GM18511 (cell line): ENCODE results near the gene SMC1B.
"Not testable (repeated sequence)": the region's sequence is repeated elsewhere in the genome, so short reads cannot be mapped to it uniquely, and the experiment has no call there.

ENCODE experiments used
- ATAC-seq: cut with Tn5 transposase; IDR thresholded peaks from one replicate; pipeline ENCODE4 v1.9.1; 2021; ENCODE audit warnings: mild to moderate bottlenecking, moderate library complexity; ENCODE audit not compliant: unreplicated experiment

Gene SMC1B

GRCh38 chr22:45446216-45446615, 32.8 kb upstream of the SMC1B start:
- no peak for ATAC-seq

DNA sequence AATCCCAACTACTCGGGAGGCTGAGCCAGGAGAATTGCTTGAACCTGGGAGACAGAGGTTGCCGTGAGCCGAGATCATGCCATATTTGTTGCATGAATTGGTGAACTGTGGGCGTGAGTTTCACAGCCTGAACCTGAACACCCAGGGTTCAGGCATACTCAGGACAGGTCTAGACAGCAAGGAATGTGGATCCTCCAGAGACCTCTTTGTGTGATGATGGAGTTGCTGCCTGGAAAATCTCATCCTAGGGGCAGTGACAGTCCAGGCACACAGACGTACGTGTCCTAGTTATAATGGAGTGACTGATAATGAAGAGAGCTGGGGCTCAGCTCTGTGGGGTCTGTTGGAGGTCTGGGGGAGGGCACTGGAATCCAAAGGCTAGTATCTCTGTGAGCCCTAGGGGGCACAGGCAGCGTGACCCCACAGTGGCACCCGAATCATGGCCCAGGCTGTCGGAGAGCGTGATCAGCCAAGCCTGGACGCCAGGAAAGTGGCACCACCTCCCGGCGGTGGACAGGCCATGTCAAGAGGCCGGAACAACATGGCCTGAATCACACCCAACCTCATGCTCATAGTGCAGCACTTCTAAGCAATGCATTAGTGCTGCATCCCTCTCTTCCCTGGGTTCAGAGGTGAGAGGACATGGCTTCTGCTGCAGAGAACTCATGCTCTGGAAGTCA, 31.8 kb upstream of the SMC1B start:
- ATAC-seq: no peak

DNA sequence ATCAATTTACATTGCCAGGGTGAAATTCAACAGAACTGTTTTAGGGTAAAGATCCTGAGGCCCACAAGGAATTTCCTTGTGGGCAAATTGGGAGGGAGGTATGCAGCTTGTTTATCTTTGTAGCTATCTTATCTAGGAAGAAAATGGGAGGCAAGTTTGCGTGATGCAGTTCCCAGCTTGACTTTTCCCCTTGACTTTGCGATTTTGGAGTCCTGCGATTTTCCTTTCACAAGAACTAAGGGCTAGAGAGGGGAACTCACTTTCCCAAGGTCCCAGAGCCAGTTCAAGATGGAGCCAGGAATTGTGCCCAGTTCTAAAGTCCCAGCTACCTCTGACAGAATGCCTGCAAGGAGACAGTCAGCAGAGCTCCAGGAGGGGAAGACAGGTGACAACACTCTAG, 30.8 kb upstream of the SMC1B start:
- no peak for ATAC-seq

DNA sequence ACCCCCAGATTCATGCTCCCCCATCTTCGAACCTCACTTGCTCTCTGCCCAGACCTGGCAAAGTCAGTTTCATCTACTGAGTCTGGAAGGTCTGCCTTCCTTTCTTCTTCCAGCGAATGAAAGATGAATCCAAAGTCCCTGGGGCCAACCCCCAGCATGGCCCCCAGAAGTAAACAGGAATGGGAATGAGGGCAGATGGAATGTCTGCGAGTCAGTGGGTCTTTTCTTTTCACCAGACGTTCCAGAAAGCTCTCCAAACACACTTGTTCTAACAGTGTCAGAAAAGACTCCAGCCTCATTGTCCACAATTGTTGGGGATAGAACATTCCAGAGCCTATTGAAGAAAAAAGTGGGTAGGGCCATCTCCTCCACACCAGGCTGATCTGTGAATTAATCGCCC, 28.7 kb upstream of the SMC1B start:
- ATAC-seq: no peak

GRCh38 chr22:45441138-45441537, 27.7 kb upstream of the SMC1B start:
- no peak for ATAC-seq

- not testable (repeated sequence) for ATAC-seq
These were observed 27.3 kb upstream of the SMC1B start for GRCh38 chr22:45440688-45441087.

GRCh38 chr22:45438336-45438735, 24.9 kb upstream of the SMC1B start:
- ATAC-seq: no peak

GRCh38 chr22:45436871-45437517, 23.6 kb upstream of the SMC1B start:
- ATAC-seq: not testable (repeated sequence)

DNA sequence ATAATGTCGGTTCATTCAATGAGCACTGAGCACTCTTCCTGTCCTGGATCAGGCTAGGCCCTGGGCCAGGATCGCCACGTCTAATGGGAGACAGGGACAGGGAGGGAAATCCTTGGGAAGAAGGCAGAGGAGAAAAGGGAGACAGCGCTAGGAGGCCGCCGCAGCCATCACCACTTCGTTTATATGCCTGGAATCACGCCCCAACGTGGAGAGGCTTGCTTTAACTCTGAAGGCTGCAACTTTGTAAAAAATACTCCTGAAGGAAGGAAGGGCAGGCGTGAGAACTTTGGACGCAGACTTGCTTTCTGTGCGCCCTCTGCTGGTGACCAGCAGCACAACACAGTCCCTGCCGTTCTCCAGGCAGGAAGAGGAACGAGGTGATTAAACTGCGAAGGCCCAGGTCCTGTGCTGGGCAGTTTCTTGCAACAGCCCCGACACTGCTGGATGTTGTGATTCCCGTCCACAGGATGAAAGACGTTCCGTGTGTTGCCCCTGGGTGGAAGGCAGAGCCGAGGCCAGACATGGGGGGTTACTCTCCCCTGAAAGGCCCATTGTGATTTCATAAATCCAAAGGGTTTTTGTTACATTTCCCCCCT, 22.2 kb upstream of the SMC1B start:
- ATAC-seq: no peak

- no peak for ATAC-seq
These were observed 21.6 kb upstream of the SMC1B start for GRCh38 chr22:45434981-45435380.

DNA sequence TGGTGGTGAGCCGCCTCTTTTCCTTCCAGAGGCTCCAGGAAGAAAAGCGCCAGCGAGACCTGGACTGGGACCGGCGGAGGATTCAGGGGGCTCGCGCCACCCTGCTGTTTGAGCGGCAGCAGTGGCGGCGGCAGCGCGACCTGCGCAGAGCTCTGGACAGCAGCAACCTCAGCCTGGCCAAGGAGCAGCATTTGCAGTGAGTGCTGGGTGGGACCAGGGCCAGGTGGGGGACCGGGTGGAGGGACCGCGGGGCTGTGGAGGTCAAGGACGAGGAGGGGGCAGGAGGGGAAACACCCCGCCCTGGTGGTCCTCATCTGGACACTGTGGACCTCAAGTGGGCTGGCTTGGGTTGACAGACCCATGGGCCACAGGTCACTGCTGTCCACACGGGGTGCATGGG, 17.5 kb upstream of the SMC1B start:
- ATAC-seq: no peak

- no peak for ATAC-seq
These were observed 16.8 kb upstream of the SMC1B start for GRCh38 chr22:45429981-45430775.

GRCh38 chr22:45429424-45429823, 16.0 kb upstream of the SMC1B start:
- ATAC-seq: no peak

DNA sequence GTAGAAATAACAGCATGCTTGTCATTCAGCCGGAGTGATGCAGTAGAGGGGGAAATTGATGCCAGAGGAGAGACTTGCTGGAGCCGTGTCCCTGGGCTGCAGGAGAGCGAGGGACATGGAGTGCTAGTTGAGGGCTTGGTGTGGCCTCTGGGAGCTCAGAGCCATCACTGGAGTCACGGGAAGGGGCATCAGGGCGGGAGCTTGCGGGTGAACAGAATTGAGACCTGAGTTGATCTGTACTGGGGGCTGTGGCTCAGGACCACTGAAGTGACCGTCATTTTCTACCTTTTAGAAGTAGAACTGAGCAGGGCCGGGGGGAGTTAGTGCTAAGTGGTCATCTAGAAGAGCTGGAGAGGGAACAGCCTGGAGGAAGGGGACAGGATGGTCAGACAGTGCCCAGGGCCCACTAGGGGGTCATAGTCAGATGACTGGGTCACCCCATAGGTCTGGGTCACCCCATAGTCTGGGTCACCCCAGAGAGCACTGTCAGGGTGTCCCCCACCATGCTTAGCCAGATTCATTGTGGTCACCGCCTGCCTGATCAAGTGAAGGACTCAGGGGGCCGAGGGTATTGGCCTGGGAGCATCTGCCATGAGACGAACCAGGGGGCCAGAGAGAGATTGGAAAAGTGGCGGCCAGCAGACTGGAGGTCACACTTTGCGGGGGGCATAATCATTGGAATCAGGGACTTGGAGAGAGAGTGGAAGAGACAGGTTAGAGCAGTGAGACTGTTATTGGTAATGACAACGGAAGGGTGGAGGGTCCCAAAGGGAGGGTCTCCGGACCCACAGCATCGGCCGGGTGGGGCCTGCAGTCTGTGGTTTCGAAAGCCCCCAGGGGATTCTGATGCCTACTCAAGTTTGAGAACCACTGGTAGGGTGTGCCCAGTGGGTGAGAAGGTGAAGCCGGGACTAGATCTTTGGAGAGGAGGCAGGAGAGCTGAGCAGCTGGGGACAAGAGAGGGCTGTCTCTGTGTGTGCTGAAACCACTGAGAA, 15.3 kb upstream of the SMC1B start:
- ATAC-seq: no peak

DNA sequence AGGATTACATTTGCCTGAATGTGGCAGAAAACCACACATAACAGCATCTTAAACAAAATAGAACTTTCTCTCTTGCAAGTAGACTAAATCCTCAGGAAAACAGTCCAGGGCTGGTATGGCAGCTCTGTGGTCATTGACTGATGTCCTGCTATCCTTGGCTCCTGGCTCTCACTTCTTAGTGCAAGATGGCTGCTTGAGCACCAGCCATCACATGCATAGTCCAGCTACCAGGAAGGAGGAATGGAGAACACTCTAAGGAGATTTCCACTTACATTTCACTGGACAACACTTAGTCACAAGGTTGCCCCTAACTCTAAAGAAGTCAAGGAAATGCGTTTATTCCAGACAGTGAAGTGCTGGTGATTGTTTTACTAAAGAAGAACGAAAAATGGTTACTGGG, 13.7 kb upstream of the SMC1B start:
- no peak for ATAC-seq

DNA sequence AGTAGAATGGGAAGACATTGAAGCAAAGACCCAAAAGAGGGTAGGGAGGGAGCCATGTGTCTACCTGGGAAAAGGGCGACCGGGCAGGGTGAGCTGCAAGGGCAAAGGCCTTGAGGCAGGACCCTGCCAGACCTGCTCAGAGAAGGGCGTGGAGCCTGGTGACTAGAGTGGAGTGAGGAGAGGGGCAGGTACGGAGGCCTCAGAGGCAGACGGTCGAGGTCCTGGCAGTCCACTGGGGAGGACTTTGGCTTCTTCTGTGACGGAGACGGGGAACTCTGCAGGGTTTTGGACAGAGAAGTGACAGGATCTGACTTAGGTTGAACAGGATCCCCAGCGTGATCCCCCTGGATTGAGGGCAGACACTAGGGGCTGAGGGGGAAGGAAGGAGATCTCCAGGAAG, 13.0 kb upstream of the SMC1B start:
- no peak for ATAC-seq

DNA sequence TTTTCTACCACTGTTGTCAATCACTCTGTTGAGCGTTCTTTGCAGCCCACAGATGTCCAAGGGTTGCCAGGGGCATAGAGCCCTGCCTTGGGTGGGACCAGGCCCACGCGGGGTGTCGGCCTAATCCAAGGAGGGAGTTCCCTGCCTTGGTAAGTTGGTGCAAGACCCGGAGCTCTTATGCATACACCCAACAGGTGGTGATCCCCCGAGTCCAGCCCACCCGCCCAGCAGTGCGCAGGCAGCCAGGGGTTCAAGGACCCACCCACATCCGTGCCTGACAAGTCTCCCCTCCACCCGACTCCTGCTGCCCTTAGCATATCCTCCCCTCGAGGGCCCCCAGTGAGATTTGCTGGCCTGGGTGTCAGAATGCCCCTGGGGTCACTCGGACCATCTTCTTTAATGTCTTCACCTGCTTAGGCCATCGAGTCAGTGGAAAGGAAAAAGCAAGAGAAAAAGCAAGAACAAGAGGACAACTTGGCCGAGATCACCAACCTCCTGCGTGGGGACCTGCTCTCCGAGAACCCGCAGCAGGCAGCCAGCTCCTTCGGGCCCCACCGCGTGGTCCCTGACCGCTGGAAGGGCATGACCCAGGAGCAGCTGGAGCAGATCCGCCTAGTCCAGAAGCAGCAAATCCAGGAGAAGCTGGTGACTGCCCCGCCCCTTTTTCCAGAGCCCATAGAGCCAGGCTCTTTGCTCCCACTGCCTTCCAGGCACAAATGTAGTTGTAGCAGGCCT, 12.3 kb upstream of the SMC1B start:
- no peak for ATAC-seq

DNA sequence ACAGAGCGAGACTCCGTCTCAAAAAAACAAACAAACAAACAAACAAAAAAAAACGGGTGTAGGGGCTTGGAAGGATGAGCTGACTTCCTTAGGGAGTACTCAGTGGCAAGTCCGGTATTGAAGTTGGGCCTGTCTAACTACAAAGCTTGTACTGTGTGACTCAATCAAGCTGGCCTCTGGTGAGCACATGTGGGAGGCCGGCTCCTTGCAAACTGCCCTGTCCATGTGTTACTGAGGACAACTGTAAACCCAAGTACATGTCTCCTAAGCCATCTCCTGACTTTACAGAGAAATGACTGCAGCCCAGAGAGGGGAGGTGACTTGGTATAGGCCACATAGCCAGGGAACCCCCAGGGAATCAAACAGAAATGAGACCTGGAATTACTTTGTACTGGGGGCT, 11.7 kb upstream of the SMC1B start:
- ATAC-seq: no peak

DNA sequence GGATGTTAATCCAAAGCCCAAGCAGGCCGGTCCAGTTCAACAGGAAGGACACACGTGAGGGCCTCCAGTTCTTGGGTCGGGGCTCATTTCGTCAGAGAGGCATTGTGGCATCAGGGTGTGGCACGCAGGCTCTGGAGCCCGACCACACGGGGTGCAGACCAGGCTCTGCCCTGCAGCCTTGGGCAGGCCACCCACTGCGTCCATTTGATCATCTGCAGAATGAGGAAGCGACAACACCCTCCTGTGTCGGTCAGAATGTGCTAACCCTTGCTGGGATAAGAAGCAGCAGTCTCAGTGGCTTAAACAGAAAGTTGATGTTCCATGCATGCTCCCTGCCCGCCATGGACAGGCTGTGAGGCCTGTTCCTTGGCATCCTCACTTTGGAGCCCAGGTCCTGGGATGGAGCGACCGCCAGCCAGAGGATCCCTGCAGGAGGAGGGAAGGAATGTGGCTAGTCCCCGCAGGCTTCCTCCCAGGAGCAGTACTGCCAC, 10.9 kb upstream of the SMC1B start:
- ATAC-seq: no peak

- ATAC-seq: no peak
These were observed 10.1 kb upstream of the SMC1B start for GRCh38 chr22:45423524-45423923.
